SJSA1 (cell line): ENCODE results near the gene EPN2. TPM values are rescaled to one million over a fixed set of nuclear protein-coding genes. Genes with fewer than 3 reads are reported as not detected.
A peak's percentile ranks its signal among the peaks of the same experiment; 100 is the strongest.

Experiments used
- DNase-seq, 2 experiments: peaks; one replicate each; pipeline ENCODE4 v3.0.0-alpha.2; 2015 to 2020; ENCODE audit warnings: low spot score in 2 of 2, low read depth in 1 of 2
- H3K27ac ChIP-seq: fragments of 250-450 bp; sonication (Bioruptor Pico); 2 replicates; pipeline ENCODE4 v1.5.1; 2020; ENCODE audit warnings: mild to moderate bottlenecking, moderate library complexity
- H3K27me3 ChIP-seq: fragments of 250-450 bp; sonication (Bioruptor Pico); replicated peaks from 2 replicates; pipeline ENCODE4 v1.5.1; 2020; ENCODE audit warnings: mild to moderate bottlenecking, moderate library complexity
- H3K36me3 ChIP-seq: fragments of 250-450 bp; sonication (Bioruptor Pico); 2 replicates; pipeline ENCODE4 v1.5.1; 2020; ENCODE audit warnings: mild to moderate bottlenecking
- H3K4me1 ChIP-seq: fragments of 250-450 bp; sonication (Bioruptor Pico); replicated peaks from 2 replicates; pipeline ENCODE4 v1.6.1; 2021; ENCODE audit warnings: mild to moderate bottlenecking
- H3K4me3 ChIP-seq: fragments of 250-450 bp; sonication (Bioruptor Pico); 2 replicates; pipeline ENCODE4 v1.5.1; 2020; ENCODE audit warnings: mild to moderate bottlenecking
- H3K9me3 ChIP-seq: fragments of 250-450 bp; sonication (Bioruptor Pico); replicated peaks from 2 replicates; pipeline ENCODE4 v1.5.1; 2020; ENCODE audit warnings: mild to moderate bottlenecking
- total RNA-seq: library from RNA; depleted of rRNA; stranded (reverse); fragments of >200 nt; shearing (Covaris generic); gene quantifications from 2 replicates; pipeline ENCODE4 v1.2.3, GENCODE V29; 2014

Gene EPN2
- total RNA-seq, 1 experiment from 2014 or later, result 19.9 TPM

DNA sequence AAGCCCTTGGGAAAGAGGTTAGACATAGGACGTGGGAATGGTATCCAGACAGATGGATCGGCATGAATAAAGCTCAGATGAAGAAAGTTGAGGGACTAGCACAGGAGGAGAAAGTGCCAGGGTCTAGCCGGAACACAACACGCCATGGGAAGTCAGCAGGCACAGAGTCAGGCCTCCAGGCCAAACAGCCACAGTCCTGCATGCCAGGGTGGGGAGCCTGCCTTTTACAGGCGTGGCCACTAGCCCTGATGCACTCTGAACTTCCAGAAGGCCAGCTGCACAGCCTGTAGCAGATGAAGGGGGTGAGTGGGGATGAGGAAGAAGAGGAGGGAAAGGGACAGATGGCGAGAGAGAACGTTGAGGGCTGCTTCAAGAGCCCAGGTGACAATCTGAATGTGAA is 120.2 kb downstream of the EPN2 start:
- no peaks in the 10 kb centered on the region for H3K9me3 ChIP-seq

DNA sequence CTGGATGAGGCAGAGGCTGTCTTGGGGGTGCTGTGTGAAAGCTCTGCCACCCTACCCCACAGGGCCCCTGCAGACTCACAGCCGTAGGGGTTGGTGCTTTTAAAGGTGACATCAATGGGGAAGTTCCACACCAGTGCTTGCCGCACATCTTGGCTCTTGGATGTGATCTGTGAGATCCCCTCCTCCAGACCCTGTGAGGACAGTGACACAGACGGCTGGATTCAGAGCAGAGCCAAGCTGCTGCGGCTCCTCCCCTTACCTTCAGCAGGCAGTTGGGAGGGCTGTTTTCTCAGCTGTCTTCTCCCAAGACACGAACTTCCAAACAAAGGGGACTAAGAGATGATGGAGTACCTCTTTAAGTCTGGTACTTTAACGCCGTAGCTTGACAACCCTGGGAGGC is 120.6 kb downstream of the EPN2 start:
- Histone ChIP-seq H3K9me3 (no peaks in the 10 kb centered on the region), H3K27me3 (no peaks in the 10 kb centered on the region), H3K27ac (no peak overlapping the region), H3K4me1 (peaks cover 21% of the 10 kb centered on the region), H3K4me3 (no peak overlapping the region), H3K36me3 (no peaks in the 10 kb centered on the region)
- no peak for DNase-seq

More for the DNA sequence above, 120.2 kb downstream of the EPN2 start:
- Histone ChIP-seq H3K27ac (no peak overlapping the region), H3K27me3 (no peaks in the 10 kb centered on the region), H3K4me1 (peaks cover 21% of the 10 kb centered on the region), H3K4me3 (no peak overlapping the region), H3K36me3 (no peaks in the 10 kb centered on the region)
- DNase-seq, result no peak

DNA sequence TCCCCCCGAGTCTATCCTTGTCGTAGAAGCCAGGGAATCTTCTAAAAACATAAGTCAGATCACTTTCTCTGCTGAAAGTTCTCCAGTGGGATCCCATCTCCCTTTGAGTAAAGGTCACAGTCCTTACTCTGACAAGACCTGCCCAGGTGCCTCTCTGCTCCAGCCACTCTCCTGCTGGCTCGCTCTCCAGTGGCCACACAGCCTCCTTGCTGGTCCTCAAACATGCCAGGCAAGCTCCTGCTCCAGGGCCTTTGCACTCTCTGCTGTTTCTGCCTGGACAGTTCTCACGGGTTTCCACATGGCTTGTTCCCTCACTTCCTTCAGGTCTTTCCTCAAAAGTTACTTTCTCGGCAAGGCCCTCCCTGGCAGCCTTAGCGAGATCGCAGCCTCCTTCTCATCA is 122.0 kb downstream of the EPN2 start:
- H3K27me3 ChIP-seq, result no peaks in the 10 kb centered on the region
- H3K4me3 ChIP-seq, result no peak overlapping the region

DNA sequence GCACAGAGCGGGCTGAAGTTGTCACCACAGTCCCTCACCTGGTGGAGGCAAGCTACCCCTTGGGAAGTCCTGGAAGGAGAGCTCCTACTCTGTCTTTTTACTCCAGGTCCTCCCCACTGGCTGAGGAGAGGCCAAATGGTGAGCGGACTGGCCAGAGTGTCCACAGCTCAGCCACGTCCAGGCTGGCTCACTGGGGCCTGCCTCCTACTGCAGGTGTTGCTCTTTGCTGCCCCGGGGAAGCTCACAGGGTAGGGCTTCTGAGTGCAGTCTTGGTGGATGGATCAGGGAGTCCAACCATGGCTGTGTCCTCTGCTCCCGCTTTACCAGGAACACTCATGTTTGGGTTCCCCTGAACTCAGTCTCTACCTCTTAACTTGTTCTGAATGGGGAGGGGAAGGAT is 122.7 kb downstream of the EPN2 start:
- Histone ChIP-seq H3K4me3 (no peak overlapping the region), H3K9me3 (no peaks in the 10 kb centered on the region), H3K36me3 (no peaks in the 10 kb centered on the region), H3K4me1 (peaks cover 13% of the 10 kb centered on the region), H3K27me3 (no peaks in the 10 kb centered on the region), H3K27ac (no peak overlapping the region)
- DNase-seq, result no peak

More for the DNA sequence above, 122.0 kb downstream of the EPN2 start:
- no peak for DNase-seq
- H3K4me1 ChIP-seq, result peaks cover 18% of the 10 kb centered on the region
- no peak overlapping the region for H3K27ac ChIP-seq
- H3K9me3 ChIP-seq, result no peaks in the 10 kb centered on the region
- no peaks in the 10 kb centered on the region for H3K36me3 ChIP-seq

DNA sequence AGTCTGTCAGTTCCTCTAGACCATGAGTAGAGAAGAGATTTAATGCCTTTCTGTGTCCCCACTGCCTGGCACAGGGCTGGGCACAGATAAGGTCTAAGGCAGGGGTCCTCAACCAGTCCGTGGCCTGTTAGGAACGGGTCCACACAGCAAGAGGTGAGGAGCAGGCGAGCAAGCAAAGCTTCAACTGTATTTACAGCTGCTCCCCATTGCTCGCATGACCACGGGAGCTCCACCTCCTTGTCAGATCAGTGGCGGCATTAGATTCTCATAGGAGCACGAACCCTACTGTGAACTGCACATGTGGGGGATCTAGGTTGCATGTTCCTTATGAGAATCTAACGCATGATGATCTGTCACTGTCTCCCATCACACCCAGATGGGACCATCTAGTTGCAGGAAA is 123.6 kb downstream of the EPN2 start:
- H3K36me3 ChIP-seq, result no peaks in the 10 kb centered on the region
- no peaks in the 10 kb centered on the region for H3K27me3 ChIP-seq
- peaks cover 13% of the 10 kb centered on the region for H3K4me1 ChIP-seq
- H3K4me3 ChIP-seq, result no peak overlapping the region
- H3K9me3 ChIP-seq, result no peaks in the 10 kb centered on the region
- H3K27ac ChIP-seq, result no peak overlapping the region
- no peak for DNase-seq

DNA sequence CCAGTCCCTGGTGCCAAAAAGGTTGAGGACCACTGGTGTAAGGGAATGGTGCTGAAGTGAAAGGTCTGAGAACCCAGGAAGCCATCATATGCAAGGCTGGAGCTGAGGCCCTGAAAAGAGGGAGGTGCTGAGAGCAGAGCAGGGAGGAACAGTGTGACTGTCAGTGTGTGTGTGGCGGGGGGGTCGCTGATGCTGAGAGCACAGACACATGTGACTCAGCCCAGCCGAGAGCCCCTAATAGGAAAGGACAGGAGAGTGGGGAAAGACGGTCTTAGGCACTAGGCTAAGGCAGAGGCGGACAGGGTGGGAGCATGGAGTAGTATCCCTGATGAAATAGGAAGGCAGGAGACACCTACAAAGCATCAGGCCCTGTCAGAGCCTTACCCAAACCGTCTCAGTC is 124.2 kb downstream of the EPN2 start:
- H3K27ac ChIP-seq, result no peak overlapping the region
- H3K9me3 ChIP-seq, result no peaks in the 10 kb centered on the region
- no peak for DNase-seq
- no peak overlapping the region for H3K4me3 ChIP-seq
- H3K4me1 ChIP-seq, result peaks cover 13% of the 10 kb centered on the region
- H3K36me3 ChIP-seq, result no peaks in the 10 kb centered on the region
- H3K27me3 ChIP-seq, result no peaks in the 10 kb centered on the region

DNA sequence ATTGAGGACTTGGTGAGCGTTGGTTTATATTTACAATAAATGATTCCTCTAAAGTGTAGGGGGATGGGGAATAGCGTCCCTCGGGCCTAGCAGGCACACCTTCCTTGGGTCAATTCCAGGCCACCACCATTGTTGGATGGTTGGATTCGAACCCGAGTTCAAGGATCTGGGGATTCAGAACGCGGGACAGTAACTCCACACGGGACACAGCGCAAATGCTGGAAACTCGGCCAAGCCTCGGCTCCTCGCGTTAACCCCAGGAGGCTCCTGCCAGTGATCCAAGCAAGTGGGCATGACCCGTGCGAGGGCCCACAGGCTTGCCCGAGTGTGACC is 124.7 kb downstream of the EPN2 start:
- Histone ChIP-seq H3K27ac (peak overlapping the region; percentile 87), H3K27me3 (no peaks in the 10 kb centered on the region), H3K4me1 (peaks cover 13% of the 10 kb centered on the region), H3K4me3 (peak overlapping the region; percentile 62), H3K9me3 (no peaks in the 10 kb centered on the region), H3K36me3 (no peaks in the 10 kb centered on the region)
- no peak for DNase-seq

DNA sequence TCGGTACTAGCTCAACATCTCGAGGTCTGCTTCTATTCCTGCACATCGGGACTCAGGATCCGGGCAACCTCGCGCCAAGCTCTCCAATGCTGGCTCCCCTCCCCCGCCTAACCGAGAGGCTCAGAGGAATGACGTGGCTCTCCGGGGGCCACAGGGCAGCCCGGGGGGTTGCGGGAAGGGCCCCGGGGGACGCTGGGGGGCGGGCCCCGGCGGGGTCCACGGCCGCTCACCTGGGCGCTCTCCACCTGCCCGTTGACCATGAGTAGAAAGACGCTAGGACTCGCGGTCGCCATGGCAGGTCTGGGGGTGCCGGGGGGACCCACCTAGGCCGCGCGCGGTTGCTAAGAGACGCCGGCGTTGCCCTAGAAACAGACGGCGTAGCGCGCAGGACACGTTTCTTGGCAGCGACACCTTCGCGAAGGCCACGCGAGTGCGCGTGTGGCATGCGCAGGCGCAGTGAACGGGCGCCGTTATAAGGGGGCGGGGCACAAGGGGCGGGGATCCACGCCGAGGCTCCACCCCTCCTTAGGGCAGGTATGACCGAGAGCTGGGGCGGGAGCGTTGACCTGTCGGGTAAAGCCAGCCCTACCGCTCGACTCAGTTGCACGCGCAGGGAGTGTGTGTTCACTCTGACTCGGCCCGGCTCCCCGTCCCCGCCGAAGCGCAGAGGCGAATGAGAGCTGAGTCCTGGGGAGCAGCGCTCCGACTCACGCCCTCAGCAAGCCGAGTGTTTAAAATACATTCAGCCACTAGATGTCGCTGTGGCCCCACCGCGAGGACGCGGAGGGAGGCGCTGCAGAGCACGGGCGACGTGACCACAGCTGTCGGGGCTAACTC is 125.3 kb downstream of the EPN2 start, which contains the start of gene B9D1:
B9D1 (minus strand) TSS at position 447 of the 837 bp plus-strand sequence; CDS start at position 293, 154 bp downstream.
- peak within 1 kb of the TSS; percentile 87 for H3K27ac ChIP-seq
- peak within 1 kb of the TSS; percentile 62 for H3K4me3 ChIP-seq
- no peaks in the 10 kb centered on the region for H3K27me3 ChIP-seq
- H3K9me3 ChIP-seq, result no peaks in the 10 kb centered on the region
- DNase-seq, result peak; percentile 89 to 96
- peaks cover 13% of the 10 kb centered on the region for H3K4me1 ChIP-seq
- no peaks in the 10 kb centered on the region for H3K36me3 ChIP-seq

DNA sequence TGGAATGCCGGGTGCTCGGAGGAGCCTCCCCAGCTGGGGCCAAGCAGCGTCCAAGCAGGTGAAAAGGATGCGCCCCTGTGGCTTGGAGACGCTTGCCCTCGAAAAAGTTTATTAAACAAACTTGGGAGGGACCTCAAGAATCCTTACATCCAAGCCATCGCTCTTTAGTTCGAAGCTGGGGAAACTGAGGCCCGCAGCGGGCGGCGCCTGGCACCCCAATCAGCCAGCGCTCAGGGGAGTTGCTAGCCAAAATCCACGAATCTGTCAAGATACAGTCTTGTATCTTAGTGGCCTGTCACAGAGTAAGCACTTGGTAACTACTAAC is 125.9 kb downstream of the EPN2 start:
- H3K9me3 ChIP-seq, result no peaks in the 10 kb centered on the region
- peak overlapping the region; percentile 62 for H3K4me3 ChIP-seq
- peaks cover 13% of the 10 kb centered on the region for H3K4me1 ChIP-seq
- H3K27me3 ChIP-seq, result no peaks in the 10 kb centered on the region
- no peaks in the 10 kb centered on the region for H3K36me3 ChIP-seq
- no peak overlapping the region for H3K27ac ChIP-seq
- no peak for DNase-seq

DNA sequence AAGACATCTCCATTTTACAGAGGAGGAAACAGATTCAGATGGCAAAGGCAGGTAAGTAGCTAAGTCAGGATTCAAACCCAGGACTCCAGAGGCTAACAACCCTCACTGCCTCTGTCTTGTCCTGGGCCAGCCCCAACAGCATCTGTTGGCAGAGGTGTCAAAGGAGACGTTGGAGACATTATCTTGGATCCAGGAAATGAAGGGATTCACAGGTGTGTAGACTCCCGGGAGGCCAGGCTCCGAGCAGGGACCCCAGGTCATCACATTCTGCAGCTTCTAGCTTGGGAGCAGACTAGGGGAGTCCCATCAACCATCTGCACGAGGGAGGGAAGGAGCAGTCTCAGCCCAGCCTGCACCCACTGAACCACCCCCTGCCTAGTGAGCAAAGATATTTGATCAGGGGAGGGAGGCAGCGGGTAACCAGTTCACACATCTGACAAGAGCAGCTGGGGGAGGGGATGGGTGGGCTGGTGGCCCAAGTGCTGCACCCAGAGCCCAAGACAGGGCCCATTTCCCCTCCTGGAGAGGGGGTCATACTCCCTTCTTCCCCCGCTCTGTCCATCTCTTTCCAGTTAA is 126.4 kb downstream of the EPN2 start:
- H3K36me3 ChIP-seq, result no peaks in the 10 kb centered on the region
- H3K9me3 ChIP-seq, result no peaks in the 10 kb centered on the region
- no peak for DNase-seq
- no peaks in the 10 kb centered on the region for H3K27me3 ChIP-seq
- H3K4me3 ChIP-seq, result no peak overlapping the region
- no peak overlapping the region for H3K27ac ChIP-seq
- peaks cover 13% of the 10 kb centered on the region for H3K4me1 ChIP-seq

DNA sequence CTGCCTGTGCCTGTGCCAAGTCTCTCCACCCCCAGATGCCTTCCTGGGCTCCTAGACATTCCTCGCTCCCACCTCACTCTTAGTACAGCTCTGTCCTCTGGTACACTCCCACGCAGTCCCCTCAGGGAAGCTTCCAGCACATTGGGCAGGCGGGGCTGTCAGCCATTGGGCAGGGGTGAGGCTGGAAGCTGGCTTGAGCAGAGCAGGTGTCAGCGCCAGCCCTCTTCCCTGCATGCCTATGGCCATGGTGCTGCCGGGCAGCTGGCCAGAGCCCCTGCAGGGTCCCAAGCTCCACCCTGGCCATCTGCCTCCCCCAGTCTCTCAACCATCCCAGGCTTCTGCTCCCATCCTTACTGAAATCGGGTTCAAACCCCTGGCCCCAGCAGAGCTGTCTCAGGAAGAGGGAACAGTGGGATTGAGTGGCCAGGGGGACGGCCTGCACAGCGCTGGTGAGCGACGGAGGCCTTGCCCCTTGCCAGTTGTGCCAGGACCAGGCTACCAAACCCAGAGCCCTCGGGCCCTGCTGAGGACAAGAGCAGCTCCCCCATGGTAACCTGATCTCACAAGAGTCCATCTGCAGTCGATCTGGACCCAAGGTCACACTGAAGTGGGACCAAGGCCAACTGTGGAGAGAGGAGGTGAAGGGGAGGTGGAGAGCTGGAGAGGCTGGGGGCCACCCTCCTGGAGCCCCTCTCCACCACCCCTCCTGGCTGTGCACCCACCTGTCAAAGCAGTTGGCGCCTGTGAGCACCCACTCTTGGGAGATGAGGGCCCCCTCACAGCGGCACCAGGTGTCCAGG is 127.7 kb downstream of the EPN2 start:
- Histone ChIP-seq H3K9me3 (no peaks in the 10 kb centered on the region), H3K4me3 (no peak overlapping the region), H3K4me1 (peaks cover 13% of the 10 kb centered on the region), H3K27me3 (no peaks in the 10 kb centered on the region), H3K36me3 (no peaks in the 10 kb centered on the region), H3K27ac (no peak overlapping the region)
- DNase-seq, result no peak

DNA sequence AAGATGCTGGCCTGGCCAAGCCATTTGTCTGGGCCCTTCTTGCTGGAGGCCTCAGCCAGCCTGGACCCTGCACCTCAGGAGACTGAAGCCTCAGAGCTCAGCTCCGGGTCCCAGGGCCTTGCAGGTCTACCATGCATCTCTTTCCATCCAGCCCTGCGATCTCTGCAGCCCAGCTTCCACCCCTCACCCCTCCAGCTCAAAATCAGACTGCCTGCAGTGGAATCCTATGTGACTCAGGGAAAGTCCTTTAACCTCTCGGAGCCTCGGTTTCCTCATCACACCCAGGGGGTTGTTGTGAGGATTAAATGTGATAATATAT is 128.3 kb downstream of the EPN2 start:
- Histone ChIP-seq H3K4me1 (peaks cover 13% of the 10 kb centered on the region), H3K36me3 (no peaks in the 10 kb centered on the region), H3K27me3 (no peaks in the 10 kb centered on the region), H3K27ac (no peak overlapping the region), H3K4me3 (no peak overlapping the region), H3K9me3 (no peaks in the 10 kb centered on the region)
- no peak for DNase-seq

DNA sequence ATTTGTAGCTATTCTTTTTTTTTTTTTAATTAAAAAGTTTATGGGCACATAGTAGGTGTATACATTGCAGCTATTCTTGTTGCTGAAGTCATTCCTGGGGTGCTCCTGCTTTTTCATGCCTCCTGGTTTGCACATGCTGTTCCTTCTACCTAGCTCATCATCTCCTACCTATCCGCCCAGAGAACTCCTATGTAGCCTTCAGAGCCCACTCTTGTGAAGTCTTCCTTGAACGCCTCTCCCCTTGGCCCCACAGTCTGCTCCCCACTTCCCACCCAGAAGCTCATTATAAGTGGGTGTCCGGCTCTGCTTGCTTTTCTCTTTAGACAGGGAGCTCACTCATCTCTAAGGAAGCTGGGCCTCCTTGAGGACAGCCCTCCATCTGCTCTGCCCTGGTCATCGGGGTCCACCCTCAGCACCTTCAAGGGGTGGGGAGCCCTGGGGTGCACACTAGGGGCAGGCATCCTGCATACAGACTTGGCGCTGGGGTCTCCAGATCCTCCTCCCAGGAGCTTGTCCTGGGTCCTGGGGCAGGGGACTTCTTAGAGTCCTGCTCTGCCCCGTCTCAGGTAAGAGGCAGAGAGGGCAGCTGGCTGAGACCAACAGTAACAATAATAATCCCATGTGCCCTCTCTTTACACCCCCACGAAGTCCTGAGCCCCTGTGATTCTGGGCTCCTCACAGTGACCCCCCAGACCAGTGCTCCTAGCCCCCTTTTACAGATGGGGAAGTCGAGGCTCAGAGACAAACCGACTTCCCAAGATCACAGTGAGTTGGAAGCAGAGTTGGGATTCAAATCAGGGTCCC is 128.9 kb downstream of the EPN2 start:
- H3K27ac ChIP-seq, result no peak overlapping the region
- no peak for DNase-seq
- H3K36me3 ChIP-seq, result no peaks in the 10 kb centered on the region
- H3K27me3 ChIP-seq, result no peaks in the 10 kb centered on the region
- H3K9me3 ChIP-seq, result no peaks in the 10 kb centered on the region
- H3K4me3 ChIP-seq, result no peak overlapping the region
- H3K4me1 ChIP-seq, result peaks cover 13% of the 10 kb centered on the region

DNA sequence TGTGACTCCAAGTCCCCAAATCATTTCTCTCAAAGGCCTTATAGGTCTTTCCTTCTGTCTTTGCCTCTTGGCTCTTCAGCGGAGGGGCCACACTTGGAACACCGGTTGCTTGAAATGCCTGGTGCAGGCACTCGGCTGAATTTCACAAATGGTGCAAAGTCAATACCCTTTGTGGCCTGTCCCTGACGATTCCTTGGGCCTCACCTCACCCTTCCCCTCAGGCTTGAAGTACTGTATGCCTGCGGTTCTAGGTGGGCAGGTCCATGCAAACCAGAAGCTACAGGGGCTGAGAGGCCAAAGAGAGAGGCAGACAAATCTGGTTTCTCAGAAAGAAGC is 129.4 kb downstream of the EPN2 start:
- Histone ChIP-seq H3K36me3 (no peaks in the 10 kb centered on the region), H3K27ac (no peak overlapping the region), H3K4me3 (no peak overlapping the region), H3K9me3 (no peaks in the 10 kb centered on the region), H3K27me3 (no peaks in the 10 kb centered on the region), H3K4me1 (peaks cover 9% of the 10 kb centered on the region)
- DNase-seq, result no peak
